Stimulated activated CD4-positive, alpha-beta T cell treated with anti-CD3 and anti-CD28 coated beads, TNF-alpha, amount 100 ng/mL, for 24 hours (primary cell): ENCODE results near the gene VGLL3.

Source experiments
- DNase-seq, 3 experiments: peaks; one replicate each; pipeline ENCODE4 v3.0.0-alpha.2; 2020; ENCODE audit warnings: low read depth in 3 of 3

The VGLL3 gene

GRCh38 chr3:86951322-86951721, 39.6 kb downstream of the VGLL3 start:
- DNase-seq: no peak

GRCh38 chr3:86950717-86951116, 40.2 kb downstream of the VGLL3 start:
- DNase-seq: no peak

GRCh38 chr3:86949850-86950249, 41.1 kb downstream of the VGLL3 start:
- DNase-seq: no peak

- no peak for DNase-seq
Observed at GRCh38 chr3:86948822-86949221, 42.1 kb downstream of the VGLL3 start.

GRCh38 chr3:86942206-86942605, 48.7 kb downstream of the VGLL3 start:
- no peak for DNase-seq

- no peak for DNase-seq
Observed at GRCh38 chr3:86938416-86939105, 52.4 kb downstream of the VGLL3 start.

GRCh38 chr3:86937306-86937791, 53.6 kb downstream of the VGLL3 start:
- DNase-seq: no peak

- no peak for DNase-seq
Observed at GRCh38 chr3:86934851-86935250, 56.1 kb downstream of the VGLL3 start.

- DNase-seq: no peak
Observed at GRCh38 chr3:86930831-86931230, 60.1 kb downstream of the VGLL3 start.

- DNase-seq: no peak
Observed at GRCh38 chr3:86930181-86930580, 60.8 kb downstream of the VGLL3 start.

- DNase-seq: no peak
Observed at GRCh38 chr3:86929046-86929445, 61.9 kb downstream of the VGLL3 start.

- DNase-seq: no peak
Observed at GRCh38 chr3:86923071-86923491, 67.9 kb downstream of the VGLL3 start.

GRCh38 chr3:86921971-86922680, 68.8 kb downstream of the VGLL3 start:
- DNase-seq: no peak

GRCh38 chr3:86914670-86915069, 76.3 kb downstream of the VGLL3 start:
- DNase-seq: no peak

- DNase-seq: no peak
Observed at GRCh38 chr3:86913160-86913559, 77.8 kb downstream of the VGLL3 start.

- no peak for DNase-seq
Observed at GRCh38 chr3:86895202-86895601, 95.7 kb downstream of the VGLL3 start.

- DNase-seq: no peak
Observed at GRCh38 chr3:86890741-86891396, 100.1 kb downstream of the VGLL3 start.
